Bronchial epithelial cell (primary cell): ENCODE measurements around the gene AMPD3. TPM values are rescaled to one million over a fixed set of nuclear protein-coding genes. Genes with fewer than 3 reads are reported as not detected.

Source experiments
- DNase-seq: peaks from one replicate; pipeline ENCODE4 v3.0.0-alpha.2; 2010; ENCODE audit warnings: low read depth
- FAIRE-seq: peaks from 2 replicates; lab custom pipeline; 2011; peaks lifted over from hg19 to GRCh38; lab: Jason Lieb, UNC
- H3K27me3 ChIP-seq: 2 replicates; pipeline ENCODE4 v1.5.1; 2011; ENCODE audit warnings: low read length; ENCODE audit not compliant: control insufficient read depth, insufficient read depth
- H3K36me3 ChIP-seq: 2 replicates; pipeline ENCODE4 v1.5.1; 2011; ENCODE audit warnings: low read length; ENCODE audit not compliant: control insufficient read depth, insufficient read depth
- H3K4me3 ChIP-seq: 2 replicates; pipeline ENCODE4 v1.5.1; 2011; ENCODE audit warnings: mild to moderate bottlenecking, low read depth, low read length, control low read depth
- CTCF ChIP-seq: IDR thresholded peaks from 2 replicates; pipeline ENCODE4 v1.5.1; 2011; ENCODE audit warnings: mild to moderate bottlenecking, moderate library complexity, low read length, control low read depth, inconsistent platforms; ENCODE audit not compliant: insufficient read depth, severe bottlenecking
- total RNA-seq: library from RNA; depleted of rRNA; stranded (reverse); fragments of >200 nt; gene quantifications from 2 replicates; pipeline ENCODE4 v1.2.1, GENCODE V29; 2014

Gene AMPD3
- total RNA-seq, 1 donor from 2014 or later: 5.3 TPM

- no peak for TF ChIP-seq CTCF
- H3K4me3 ChIP-seq: no peak overlapping the region
- FAIRE-seq (no peak), DNase-seq (no peak)
- no peaks in the 10 kb centered on the region for H3K36me3 ChIP-seq
- H3K27me3 ChIP-seq: no peaks in the 10 kb centered on the region
Observed at GRCh38 chr11:10410106-10410843, 44.8 kb upstream of the AMPD3 start.

- DNase-seq: no peak
- Histone ChIP-seq H3K27me3 (no peaks in the 10 kb centered on the region), H3K36me3 (no peaks in the 10 kb centered on the region), H3K4me3 (no peak overlapping the region)
- TF ChIP-seq CTCF: no peak
- FAIRE-seq: no peak
Observed at GRCh38 chr11:10410844-10411200, 44.2 kb upstream of the AMPD3 start.

GRCh38 chr11:10412266-10412665, 42.8 kb upstream of the AMPD3 start:
- TF ChIP-seq CTCF: no peak
- FAIRE-seq: no peak
- H3K4me3 ChIP-seq: no peak overlapping the region
- DNase-seq: peak; percentile 25
- H3K27me3 ChIP-seq: no peaks in the 10 kb centered on the region
- H3K36me3 ChIP-seq: no peaks in the 10 kb centered on the region

GRCh38 chr11:10413268-10413667, 41.8 kb upstream of the AMPD3 start:
- peak; percentile 35 for DNase-seq
- no peak for FAIRE-seq
- TF ChIP-seq CTCF: no peak
- no peak overlapping the region for H3K4me3 ChIP-seq
- no peaks in the 10 kb centered on the region for H3K27me3 ChIP-seq
- H3K36me3 ChIP-seq: no peaks in the 10 kb centered on the region

- no peak for TF ChIP-seq CTCF
- DNase-seq (no peak), FAIRE-seq (no peak)
Observed at GRCh38 chr11:10414181-10414580, 40.9 kb upstream of the AMPD3 start.

GRCh38 chr11:10414659-10415058, 40.4 kb upstream of the AMPD3 start:
- no peak for DNase-seq
- FAIRE-seq: no peak
- no peaks in the 10 kb centered on the region for H3K27me3 ChIP-seq
- H3K4me3 ChIP-seq: no peak overlapping the region
- H3K36me3 ChIP-seq: no peaks in the 10 kb centered on the region
- TF ChIP-seq CTCF: no peak

More at GRCh38 chr11:10414181-10414580, 40.9 kb upstream of the AMPD3 start:
- Histone ChIP-seq H3K36me3 (no peaks in the 10 kb centered on the region), H3K27me3 (no peaks in the 10 kb centered on the region), H3K4me3 (no peak overlapping the region)
